Mammary epithelial cell (primary cell): ENCODE measurements around the gene FAXC.

ENCODE experiments used
- EZH2 ChIP-seq: IDR thresholded peaks from 2 replicates; pipeline ENCODE4 v1.6.1; 2012; ENCODE audit warnings: low read length, inconsistent platforms, borderline replicate concordance
- TF ChIP-seq, protein P1 (sequence below), 2 donors: IDR thresholded peaks in 1 of 2; conservative IDR thresholded peaks in 1 of 2; 2 replicates each; pipeline ENCODE4 v1.5.1; 2011 to 2012; ENCODE audit warnings: inconsistent platforms in 2 of 2, low read length in 2 of 2, mild to moderate bottlenecking in 2 of 2, control low read depth in 1 of 2, low read depth in 1 of 2; ENCODE audit not compliant: insufficient read depth in 1 of 2; ENCODE audit errors: extremely low read depth in 1 of 2

- TF ChIP-seq, protein P1, sequence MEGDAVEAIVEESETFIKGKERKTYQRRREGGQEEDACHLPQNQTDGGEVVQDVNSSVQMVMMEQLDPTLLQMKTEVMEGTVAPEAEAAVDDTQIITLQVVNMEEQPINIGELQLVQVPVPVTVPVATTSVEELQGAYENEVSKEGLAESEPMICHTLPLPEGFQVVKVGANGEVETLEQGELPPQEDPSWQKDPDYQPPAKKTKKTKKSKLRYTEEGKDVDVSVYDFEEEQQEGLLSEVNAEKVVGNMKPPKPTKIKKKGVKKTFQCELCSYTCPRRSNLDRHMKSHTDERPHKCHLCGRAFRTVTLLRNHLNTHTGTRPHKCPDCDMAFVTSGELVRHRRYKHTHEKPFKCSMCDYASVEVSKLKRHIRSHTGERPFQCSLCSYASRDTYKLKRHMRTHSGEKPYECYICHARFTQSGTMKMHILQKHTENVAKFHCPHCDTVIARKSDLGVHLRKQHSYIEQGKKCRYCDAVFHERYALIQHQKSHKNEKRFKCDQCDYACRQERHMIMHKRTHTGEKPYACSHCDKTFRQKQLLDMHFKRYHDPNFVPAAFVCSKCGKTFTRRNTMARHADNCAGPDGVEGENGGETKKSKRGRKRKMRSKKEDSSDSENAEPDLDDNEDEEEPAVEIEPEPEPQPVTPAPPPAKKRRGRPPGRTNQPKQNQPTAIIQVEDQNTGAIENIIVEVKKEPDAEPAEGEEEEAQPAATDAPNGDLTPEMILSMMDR (conservative IDR thresholded peaks at IDR 0.05 in 1 of 2, IDR thresholded peaks at IDR 0.05 in 1 of 2; ENCODE audit: extremely low read depth in 1 of 2, insufficient read depth in 1 of 2, low read depth in 1 of 2, low read length in 2 of 2), result no peak
- TF ChIP-seq EZH2, result no peak
Measured at GRCh38 chr6:99390896-99391295, 41.4 kb upstream of the FAXC start.
